Stimulated activated CD4-positive, alpha-beta T cell treated with anti-CD3 and anti-CD28 coated beads, TNF-alpha, amount 100 ng/mL, for 4 hours (primary cell): ENCODE measurements around the gene ETNK2.

Experiments
- DNase-seq, 3 experiments: peaks; one replicate each; pipeline ENCODE4 v3.0.0-alpha.2; 2020; ENCODE audit warnings: low read depth in 3 of 3

Gene ETNK2, protein sequence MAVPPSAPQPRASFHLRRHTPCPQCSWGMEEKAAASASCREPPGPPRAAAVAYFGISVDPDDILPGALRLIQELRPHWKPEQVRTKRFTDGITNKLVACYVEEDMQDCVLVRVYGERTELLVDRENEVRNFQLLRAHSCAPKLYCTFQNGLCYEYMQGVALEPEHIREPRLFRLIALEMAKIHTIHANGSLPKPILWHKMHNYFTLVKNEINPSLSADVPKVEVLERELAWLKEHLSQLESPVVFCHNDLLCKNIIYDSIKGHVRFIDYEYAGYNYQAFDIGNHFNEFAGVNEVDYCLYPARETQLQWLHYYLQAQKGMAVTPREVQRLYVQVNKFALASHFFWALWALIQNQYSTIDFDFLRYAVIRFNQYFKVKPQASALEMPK

GRCh38 chr1:204151552-204152309 is at the start of gene ETNK2:
Gene ETNK2, minus strand, starts transcription at chr1:204152044. Its CDS starts 192 bp downstream, at chr1:204151852.
- DNase-seq = peak; percentile 24 to 49 (median 32)

- no peak for DNase-seq
Measured at GRCh38 chr1:204201348-204202040, 49.6 kb upstream of the ETNK2 start.

DNA sequence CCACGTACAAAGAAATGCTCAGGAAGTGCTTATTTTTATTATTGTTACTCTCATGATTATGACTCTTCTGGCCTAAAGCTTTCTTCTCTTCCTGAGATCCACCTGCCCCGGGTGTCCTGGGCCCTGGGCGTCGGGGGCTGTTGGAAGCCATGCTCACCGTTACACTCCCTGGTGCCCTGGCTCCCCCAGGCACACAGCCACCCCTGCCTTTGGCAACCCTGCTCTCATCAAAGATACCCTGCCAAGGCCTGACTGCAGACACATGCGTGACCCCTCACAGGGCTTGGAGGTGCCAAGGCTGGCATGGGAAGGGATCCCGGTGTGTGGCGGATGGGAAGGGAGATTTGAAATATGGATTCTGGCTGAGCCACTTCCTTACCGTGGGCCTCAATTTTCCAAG is 47.7 kb upstream of the ETNK2 start:
- no peak for DNase-seq

DNA sequence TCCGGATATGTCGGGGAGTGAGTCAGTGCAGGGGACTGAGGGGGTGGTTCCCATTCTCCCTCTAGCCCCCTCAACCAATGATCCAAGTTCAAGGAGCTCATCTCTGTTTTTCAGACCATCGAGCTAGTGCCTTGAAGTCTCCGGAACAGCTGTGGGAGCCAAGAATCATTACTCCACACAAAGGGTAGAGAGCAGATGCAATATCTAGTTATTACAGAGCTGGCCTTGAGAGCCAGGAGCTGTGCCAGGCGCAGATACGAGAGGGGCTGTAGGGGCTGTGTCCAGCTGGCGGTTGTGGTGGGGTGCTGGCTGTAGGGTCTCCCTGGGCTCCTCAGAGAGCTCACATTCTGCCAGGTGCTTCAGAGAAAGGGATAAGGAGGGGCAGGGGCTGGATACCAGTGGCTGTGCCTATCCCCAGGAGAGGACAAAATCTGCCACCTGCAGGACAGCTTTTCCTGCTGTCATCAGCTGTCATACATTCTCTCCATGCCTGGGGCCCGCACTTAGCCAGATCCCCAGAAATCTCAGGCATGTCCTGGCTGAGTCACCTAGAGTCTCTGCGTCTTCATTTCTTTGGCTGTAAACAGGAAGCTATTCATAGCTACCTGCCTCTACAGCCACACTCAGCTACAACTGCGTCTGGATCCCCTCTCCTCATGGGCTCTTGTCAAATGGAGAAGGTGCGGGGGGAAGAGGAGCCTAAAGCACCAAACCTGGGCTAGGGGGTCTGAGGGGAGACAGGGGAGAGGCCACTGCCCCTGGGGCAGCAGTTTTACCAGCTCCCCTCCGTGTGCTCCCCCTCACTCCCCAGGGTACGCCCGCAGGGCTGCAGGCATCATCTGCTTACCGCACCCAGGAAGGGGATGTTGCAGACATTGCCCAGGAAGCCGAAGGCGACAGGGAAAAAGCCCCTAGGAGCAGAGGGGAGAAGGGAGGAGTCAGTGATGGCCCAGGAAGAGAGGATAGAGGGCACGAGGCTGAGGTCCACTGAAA is 46.8 kb upstream of the ETNK2 start:
- no peak for DNase-seq

- DNase-seq = no peak
Measured at GRCh38 chr1:204197068-204197467, 45.2 kb upstream of the ETNK2 start.

GRCh38 chr1:204196068-204196795 is 44.4 kb upstream of the ETNK2 start, which contains the start of gene KISS1:
Gene KISS1, minus strand, starts transcription at chr1:204196491. Its CDS starts 3,615 bp downstream, at chr1:204192876.
- no peak for DNase-seq

GRCh38 chr1:204194771-204195170 is 42.9 kb upstream of the ETNK2 start:
- DNase-seq = no peak

DNA sequence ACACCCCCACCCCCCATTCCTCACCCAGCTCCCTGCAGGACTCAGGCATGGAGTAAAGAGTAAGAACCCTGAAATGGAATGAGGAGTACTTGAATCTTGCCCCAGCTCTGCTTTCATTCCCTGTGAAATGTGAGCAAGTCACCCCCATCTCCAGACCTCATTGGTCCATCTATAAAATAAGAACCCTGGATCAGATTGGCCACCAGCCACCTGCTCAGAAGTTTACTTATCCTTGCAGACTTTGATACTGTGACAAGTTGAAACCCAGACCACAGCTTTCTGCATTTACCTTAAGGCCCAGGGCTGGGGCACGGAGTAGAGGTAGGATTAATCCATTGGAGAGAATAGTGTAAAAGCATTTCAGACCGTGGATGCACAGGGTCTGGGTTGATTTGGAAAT is 42.2 kb upstream of the ETNK2 start:
- no peak for DNase-seq

- DNase-seq = no peak
Measured at GRCh38 chr1:204192589-204193352, 40.9 kb upstream of the ETNK2 start.

GRCh38 chr1:204192046-204192445 is 40.2 kb upstream of the ETNK2 start:
- DNase-seq = no peak

- no peak for DNase-seq
Measured at GRCh38 chr1:204191456-204191855, 39.6 kb upstream of the ETNK2 start.

GRCh38 chr1:204190212-204191211 is 38.7 kb upstream of the ETNK2 start:
- no peak for DNase-seq

DNA sequence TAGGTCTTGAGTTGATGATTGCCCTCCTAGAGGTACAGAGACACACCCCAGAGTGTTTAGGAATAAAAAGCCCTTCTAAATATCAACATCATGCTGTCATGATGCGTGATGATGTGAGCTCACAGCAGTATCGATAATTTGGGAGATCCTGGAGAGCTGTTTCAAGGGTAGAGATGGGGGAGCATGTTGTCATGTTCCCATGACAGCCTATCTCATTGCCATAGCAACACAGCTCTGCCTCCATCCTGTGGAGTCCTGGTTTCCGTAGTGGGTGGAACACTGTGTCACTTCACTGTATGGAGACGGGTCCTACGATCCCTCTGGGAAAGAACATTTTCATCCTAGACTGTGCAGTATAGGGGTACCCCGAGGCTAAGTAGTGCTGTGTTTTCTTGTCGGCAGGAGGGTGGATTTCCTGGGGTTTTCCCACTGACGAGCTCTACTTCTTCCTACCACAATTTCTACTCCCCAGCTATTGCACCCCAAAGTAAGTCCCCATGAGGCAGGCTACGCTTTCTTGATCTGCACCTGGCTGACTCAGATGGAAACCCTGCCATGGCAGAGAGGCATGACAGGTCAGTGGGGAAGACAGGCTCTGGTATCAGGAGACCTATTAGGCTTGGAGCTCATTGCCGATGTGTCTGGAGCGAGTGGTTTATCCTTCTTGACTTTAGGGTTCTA is 37.3 kb upstream of the ETNK2 start:
- no peak for DNase-seq

DNA sequence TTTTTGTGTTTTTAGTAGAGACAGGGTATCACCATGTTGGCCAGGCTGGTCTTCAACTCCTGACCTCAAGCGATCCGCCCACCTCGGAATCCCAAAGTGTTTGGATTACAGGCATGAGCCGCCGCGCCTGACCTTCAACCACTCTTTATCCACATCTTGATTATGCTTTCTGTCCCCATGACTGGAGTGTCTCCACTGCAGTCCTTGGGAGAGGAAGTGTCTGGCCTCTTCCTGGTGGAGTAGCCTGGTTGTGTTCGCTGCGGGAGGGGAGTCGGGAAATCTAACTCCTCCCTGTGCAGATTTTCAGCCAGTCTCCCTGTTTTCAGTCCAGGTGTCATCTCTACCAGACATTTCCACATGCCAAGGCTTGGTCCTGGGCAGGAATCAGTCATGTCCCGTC is 34.8 kb upstream of the ETNK2 start:
- no peak for DNase-seq

GRCh38 chr1:204181116-204181515 is 29.3 kb upstream of the ETNK2 start:
- DNase-seq = no peak

GRCh38 chr1:204180133-204180532 is 28.3 kb upstream of the ETNK2 start:
- DNase-seq = no peak

DNA sequence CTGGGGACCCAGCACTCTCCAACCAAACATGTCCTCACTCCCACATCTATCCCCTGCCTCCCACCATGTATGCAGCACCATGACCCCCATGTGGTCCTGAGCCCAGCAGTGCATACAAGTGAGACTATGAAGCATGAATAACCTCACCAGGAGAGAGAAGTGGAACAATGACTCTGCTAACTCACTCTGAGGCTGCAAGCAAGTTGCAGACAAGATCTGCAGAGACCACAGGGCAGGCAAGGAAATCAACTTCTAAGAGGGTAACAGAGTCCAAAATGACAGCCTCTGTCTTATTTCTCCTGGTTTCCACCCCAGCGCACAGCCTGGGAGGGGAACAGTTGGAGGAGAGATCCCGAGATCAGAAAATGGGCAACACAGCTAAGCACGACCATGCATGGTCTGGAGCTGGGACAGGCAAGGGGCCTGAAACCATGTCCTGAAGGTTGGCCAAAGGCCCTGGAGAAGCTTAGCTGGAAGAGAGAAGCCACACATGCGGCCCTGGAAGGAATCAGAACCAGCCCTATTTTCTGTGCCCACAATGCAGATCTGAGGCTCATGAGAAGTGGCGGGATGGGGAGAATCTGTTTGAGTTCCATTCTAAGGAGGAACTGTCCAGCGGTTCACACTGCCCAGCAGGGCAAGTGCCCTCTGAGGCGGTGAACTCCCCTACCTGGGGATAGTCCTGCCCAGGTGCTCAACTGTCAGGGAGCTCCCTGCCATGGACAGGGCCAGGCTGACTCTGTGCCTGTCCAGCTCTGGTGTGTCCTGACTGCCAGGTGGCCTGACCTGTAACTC is 26.8 kb upstream of the ETNK2 start:
- DNase-seq = no peak
